Erythroblast (primary cell): Measurements from ENCODE around the gene HLA-DOB.
"Not testable (repeated sequence)": the region's sequence is repeated elsewhere in the genome, so short reads cannot be mapped to it uniquely, and the experiment has no call there.

Experiments used
- DNase-seq, 2 experiments: peaks; one replicate each; lab custom pipeline; 2025; lab: John Stamatoyannopoulos, UW
- GATA1 ChIP-seq: IDR thresholded peaks from 2 replicates; pipeline ENCODE4 v1.6.1; 2011; ENCODE audit warnings: low read depth, mild to moderate bottlenecking, control low read depth, low read length, moderate library complexity
- POLR2A ChIP-seq: IDR thresholded peaks from 2 replicates; pipeline ENCODE4 v1.6.1; 2011; ENCODE audit warnings: mild to moderate bottlenecking, low read length

Gene HLA-DOB

DNA sequence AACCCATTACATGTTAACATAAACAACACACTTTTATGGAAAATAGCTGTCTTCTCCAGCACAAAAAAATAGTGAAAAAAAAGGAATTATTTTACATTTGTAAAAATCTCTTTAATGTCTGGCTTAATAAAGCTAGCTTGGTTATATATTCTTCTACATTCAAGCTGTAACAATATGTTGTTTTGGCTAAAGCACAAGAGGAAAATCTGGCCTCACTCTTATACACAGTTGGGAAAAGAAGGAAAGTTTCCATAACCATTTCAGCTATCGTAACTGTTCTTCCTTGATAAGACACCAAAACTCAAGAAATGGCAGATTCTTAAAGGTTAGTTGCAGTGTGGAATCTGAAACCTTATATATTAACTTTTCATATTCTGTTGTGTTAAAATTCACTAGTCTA, 7.6 kb downstream of the HLA-DOB start:
- DNase-seq, result no peak
- TF ChIP-seq POLR2A (no peak), GATA1 (no peak)

GRCh38 chr6:32807020-32807580, 9.7 kb downstream of the HLA-DOB start:
- DNase-seq, result no peak
- no peak for TF ChIP-seq GATA1
- no peak for TF ChIP-seq POLR2A

GRCh38 chr6:32805404-32805803, 11.4 kb downstream of the HLA-DOB start:
- not testable (repeated sequence) for DNase-seq

- TF ChIP-seq GATA1 (no peak), POLR2A (no peak)
- no peak for DNase-seq
Observed at GRCh38 chr6:32803416-32803815, 13.4 kb downstream of the HLA-DOB start.

DNA sequence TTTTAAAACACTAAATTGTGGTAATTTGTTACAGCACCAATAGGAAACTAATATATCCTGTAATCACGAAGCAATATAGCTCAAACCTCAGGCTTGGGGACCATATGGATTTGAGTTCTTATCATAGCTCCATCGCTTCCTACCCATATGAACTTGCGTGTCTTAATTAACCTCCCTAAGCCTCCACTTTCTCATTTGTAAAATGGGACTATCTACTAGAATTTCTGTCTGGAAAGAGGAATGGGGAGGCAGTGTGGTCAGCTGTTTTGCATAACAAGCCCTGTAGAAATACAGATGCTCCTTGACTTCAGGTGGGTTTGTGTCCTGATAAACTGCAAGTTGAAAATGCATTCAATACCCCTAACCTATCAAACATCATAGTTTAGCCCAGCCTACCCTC, 17.1 kb downstream of the HLA-DOB start:
- TF ChIP-seq POLR2A (no peak), GATA1 (no peak)
- no peak for DNase-seq

DNA sequence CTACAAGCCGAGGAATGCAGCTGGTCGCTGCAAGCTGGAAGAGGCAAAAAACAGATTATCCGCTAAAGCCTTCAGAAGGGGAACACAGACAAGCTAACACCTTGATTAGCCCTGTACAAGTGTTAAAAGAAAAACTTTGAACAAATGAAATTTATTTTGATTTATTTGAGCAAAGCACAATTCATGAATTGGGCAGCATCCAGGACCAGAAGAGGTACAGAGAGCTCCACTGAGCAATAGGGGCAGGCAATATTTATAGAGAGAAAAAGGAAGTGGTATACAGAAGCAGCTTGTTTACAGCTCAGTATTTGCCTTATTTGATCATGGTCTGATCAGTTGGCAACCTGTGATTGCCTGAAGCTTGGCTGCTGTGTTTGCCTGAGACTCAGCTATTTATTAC, 17.6 kb downstream of the HLA-DOB start:
- no peak for TF ChIP-seq GATA1
- no peak for TF ChIP-seq POLR2A
- DNase-seq, result no peak

GRCh38 chr6:32796848-32797776, 19.7 kb downstream of the HLA-DOB start:
- DNase-seq, result peak; percentile 53 to 77
- TF ChIP-seq POLR2A (no peak), GATA1 (no peak)

DNA sequence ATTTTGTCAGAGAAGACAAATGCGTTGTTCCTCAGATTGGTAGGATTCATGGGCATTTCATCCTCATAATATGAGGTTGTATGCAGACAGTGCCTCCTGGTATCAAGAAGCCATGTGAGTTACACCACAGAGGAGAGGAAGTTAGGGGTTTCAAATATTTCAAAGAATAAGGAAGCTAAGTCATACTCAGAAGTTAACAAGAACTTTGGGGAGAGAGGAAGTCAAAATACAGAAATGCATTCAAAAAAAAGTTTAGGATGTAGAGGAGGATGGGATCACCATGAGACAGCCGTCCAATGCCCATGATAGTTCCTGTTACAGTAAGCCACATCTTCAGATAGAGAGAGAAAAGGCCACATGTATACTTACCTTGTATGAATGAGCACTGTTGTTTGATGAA, 22.3 kb downstream of the HLA-DOB start:
- no peak for DNase-seq
- TF ChIP-seq GATA1 (no peak), POLR2A (no peak)

DNA sequence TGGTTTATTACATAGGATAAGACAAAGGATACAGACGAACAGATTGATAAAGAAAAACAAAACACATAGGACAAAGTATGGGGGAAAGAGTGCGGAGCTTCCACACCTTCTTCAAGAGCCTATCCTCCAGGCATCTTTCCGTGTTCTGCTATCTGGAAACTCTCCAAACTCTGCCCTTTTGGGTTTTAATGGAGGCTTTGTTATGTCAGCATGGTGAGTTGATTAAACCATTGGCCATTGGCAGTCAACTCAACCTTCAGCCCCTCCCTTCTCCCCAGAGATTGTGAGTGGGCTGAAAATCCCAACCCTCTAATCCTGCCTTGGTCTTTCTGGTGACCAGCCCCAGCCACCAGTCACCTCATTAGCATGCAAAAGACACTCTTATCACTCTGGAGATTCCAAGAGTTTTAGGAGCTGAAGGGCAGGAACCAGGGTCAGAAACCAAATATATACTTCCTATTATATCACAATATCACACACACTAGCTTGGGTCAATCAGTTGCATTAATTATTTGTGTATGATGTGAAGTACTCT, 23.8 kb downstream of the HLA-DOB start:
- DNase-seq, result no peak
- TF ChIP-seq GATA1 (no peak), POLR2A (no peak)

DNA sequence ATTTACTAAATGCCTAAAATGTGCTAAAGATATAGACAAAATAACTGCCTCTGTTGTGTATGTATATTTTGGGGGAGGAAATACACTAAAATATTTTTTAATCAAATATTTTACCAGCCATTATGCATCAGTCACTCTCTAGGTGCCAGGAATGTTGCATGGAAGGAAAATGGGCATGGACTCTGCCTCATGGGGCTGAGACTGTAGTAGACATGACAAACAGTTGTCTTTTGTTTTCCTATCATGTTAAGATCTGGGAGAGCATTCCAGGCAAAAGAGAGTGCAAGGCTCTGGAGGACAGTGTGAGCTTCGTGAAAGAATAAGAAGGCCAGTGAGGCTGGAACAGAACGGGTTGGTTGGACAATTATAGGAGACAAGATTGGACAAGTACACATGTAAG, 26.5 kb downstream of the HLA-DOB start:
- TF ChIP-seq GATA1, result no peak
- no peak for TF ChIP-seq POLR2A
- no peak for DNase-seq

GRCh38 chr6:32785781-32786533, 30.8 kb downstream of the HLA-DOB start:
- no peak for TF ChIP-seq GATA1
- no peak for TF ChIP-seq POLR2A
- DNase-seq, result peak; percentile 28 to 57

- not testable (repeated sequence) for DNase-seq
Observed at GRCh38 chr6:32782923-32783322, 33.9 kb downstream of the HLA-DOB start.

DNA sequence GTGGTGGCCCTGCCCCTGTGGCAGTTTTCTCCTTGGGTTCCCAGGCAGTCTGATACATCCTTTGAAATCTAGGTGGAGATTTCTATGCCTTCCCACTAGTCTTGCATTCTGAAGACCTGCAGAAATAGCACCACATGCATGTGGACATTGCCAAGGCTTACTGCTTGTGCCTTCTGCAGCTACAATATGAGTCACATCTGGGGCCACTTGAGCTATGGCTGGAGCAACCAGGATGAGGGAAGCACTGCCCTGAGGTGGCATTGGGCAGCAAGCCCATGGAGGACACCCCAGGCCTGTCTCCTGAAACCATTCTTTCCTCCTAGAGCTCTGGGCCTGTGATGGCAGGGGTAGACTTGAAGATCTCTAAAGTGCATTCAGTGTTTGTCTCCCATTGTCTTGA, 37.8 kb downstream of the HLA-DOB start:
- no peak for DNase-seq

GRCh38 chr6:32775071-32775470, 41.7 kb downstream of the HLA-DOB start:
- TF ChIP-seq POLR2A (no peak), GATA1 (no peak)
- no peak for DNase-seq

More for the DNA sequence above, 37.8 kb downstream of the HLA-DOB start:
- no peak for TF ChIP-seq GATA1
- TF ChIP-seq POLR2A, result no peak
